CD14-positive monocyte (primary cell): Measurements from ENCODE around the gene SORD. TPM values are rescaled to one million over a fixed set of nuclear protein-coding genes. Genes with fewer than 3 reads are reported as not detected.
A peak's percentile ranks its signal among the peaks of the same experiment; 100 is the strongest.

Source experiments
- DNase-seq, 3 donors: peaks; one replicate each; pipeline ENCODE4 v3.0.0-alpha.2; 2011 to 2022
- H2AFZ ChIP-seq: 2 replicates; pipeline ENCODE4 v1.6.0; 2012; ENCODE audit warnings: mild to moderate bottlenecking, low read depth, low read length, inconsistent platforms; ENCODE audit not compliant: insufficient read depth, poor library complexity, severe bottlenecking
- H3K27ac ChIP-seq, 2 donors: 1 replicate in 1 of 2; 2 replicates in 1 of 2; pipeline ENCODE4 v1.5.1; 2012 to 2013; ENCODE audit warnings: low read length in 2 of 2, control low read depth in 1 of 2, inconsistent platforms in 1 of 2, low read depth in 1 of 2, mild to moderate bottlenecking in 1 of 2
- H3K27me3 ChIP-seq, 2 donors: one replicate each; pipeline versions ENCODE4 v1.6.0 to v1.6.1; 2011 to 2013; ENCODE audit warnings: low read length in 2 of 2; ENCODE audit not compliant: control insufficient read depth in 2 of 2, insufficient read depth in 2 of 2
- H3K36me3 ChIP-seq, 2 donors: replicated peaks in 1 of 2; 1 replicate in 1 of 2; 2 replicates in 1 of 2; pipeline versions ENCODE4 v1.5.1 to v1.6.1; 2012 to 2013; ENCODE audit warnings: low read length in 2 of 2, control low read depth in 1 of 2, inconsistent platforms in 1 of 2, mild to moderate bottlenecking in 1 of 2; ENCODE audit not compliant: insufficient read depth in 2 of 2, control insufficient read depth in 1 of 2
- H3K4me1 ChIP-seq, 2 donors: 1 replicate in 1 of 2; 2 replicates in 1 of 2; pipeline versions ENCODE4 v1.5.1 to v1.6.1; 2012 to 2013; ENCODE audit warnings: low read length in 2 of 2, control low read depth in 1 of 2, inconsistent platforms in 1 of 2, mild to moderate bottlenecking in 1 of 2, moderate library complexity in 1 of 2; ENCODE audit not compliant: insufficient read depth in 2 of 2, control insufficient read depth in 1 of 2
- H3K4me2 ChIP-seq: replicated peaks from 2 replicates; pipeline ENCODE3; 2012; ENCODE audit warnings: low read length, moderate library complexity, mild to moderate bottlenecking; ENCODE audit not compliant: poor library complexity, severe bottlenecking; ENCODE audit errors: extremely low read depth
- H3K4me3 ChIP-seq, 3 experiments: fragments of 200-600 bp in 1 of 3; sonication (generic) in 1 of 3; replicated peaks in 1 of 3; 1 replicate in 2 of 3; 2 replicates in 1 of 3; pipeline ENCODE4 v1.5.1; 2011 to 2013; ENCODE audit warnings: low read length in 3 of 3, mild to moderate bottlenecking in 3 of 3, control low read depth in 2 of 3, low read depth in 2 of 3, inconsistent platforms in 1 of 3, moderate library complexity in 1 of 3
- H3K79me2 ChIP-seq: 2 replicates; pipeline ENCODE4 v1.6.0; 2012; ENCODE audit warnings: mild to moderate bottlenecking, control low read depth, inconsistent platforms, low read length, moderate library complexity; ENCODE audit not compliant: insufficient read depth
- H3K9ac ChIP-seq: 2 replicates; pipeline ENCODE4 v1.6.0; 2017; ENCODE audit warnings: low read length, mild to moderate bottlenecking; ENCODE audit not compliant: insufficient read depth, poor library complexity, severe bottlenecking
- H3K9me3 ChIP-seq, 2 donors: replicated peaks in 1 of 2; 1 replicate in 1 of 2; 2 replicates in 1 of 2; pipeline versions ENCODE4 v1.5.1 to v1.6.1; 2012 to 2013; ENCODE audit warnings: low read length in 2 of 2, control low read depth in 1 of 2; ENCODE audit not compliant: control insufficient read depth in 1 of 2, insufficient read depth in 1 of 2
- H4K20me1 ChIP-seq: 2 replicates; pipeline ENCODE4 v1.6.0; 2012; ENCODE audit warnings: mild to moderate bottlenecking, low read length, control low read depth, moderate library complexity; ENCODE audit not compliant: insufficient read depth
- H3K27ac Mint-ChIP-seq, 7 donors: one replicate each; pipeline ENCODE4 v1.8.0; 2020; ENCODE audit warnings: mild to moderate bottlenecking in 7 of 7, mixed read lengths in 7 of 7, moderate library complexity in 6 of 7, inconsistent platforms in 2 of 7
- H3K27me3 Mint-ChIP-seq, 3 donors: one replicate each; pipeline ENCODE4 v1.8.0; 2021 to 2022; ENCODE audit warnings: low read depth in 3 of 3, mild to moderate bottlenecking in 3 of 3, mixed read lengths in 3 of 3, moderate library complexity in 3 of 3, inconsistent platforms in 1 of 3
- H3K36me3 Mint-ChIP-seq, 2 donors: one replicate each; pipeline ENCODE4 v1.8.0; 2020; ENCODE audit warnings: mixed read lengths in 2 of 2, inconsistent platforms in 1 of 2, mild to moderate bottlenecking in 1 of 2
- H3K4me1 Mint-ChIP-seq: one replicate; pipeline ENCODE4 v1.8.0; 2020; ENCODE audit warnings: mild to moderate bottlenecking, mixed read lengths
- H3K4me3 Mint-ChIP-seq, 2 donors: one replicate each; pipeline ENCODE4 v1.8.0; 2020; ENCODE audit warnings: mild to moderate bottlenecking in 2 of 2, mixed read lengths in 2 of 2, moderate library complexity in 1 of 2
- H3K9me3 Mint-ChIP-seq, 7 donors: one replicate each; pipeline ENCODE4 v1.8.0; 2020 to 2022; ENCODE audit warnings: mixed read lengths in 7 of 7, mild to moderate bottlenecking in 6 of 7, moderate library complexity in 6 of 7, inconsistent platforms in 2 of 7
- WGBS: methylation state at CpG from one replicate; pipeline ENCODE4 v1.1.5; 2013; ENCODE audit warnings: missing lambda C conversion rate; ENCODE audit not compliant: insufficient coverage; 5-methylcytosine and 5-hydroxymethylcytosine counted together
- intact Hi-C, 2 donors: fragments of 100-400 bp; cut with micrococcal nuclease; formaldehyde crosslinking; loops; one replicate each; pipeline versions ENCODE4 v1.15.0 to v1.15.1; 2023
- polyA plus RNA-seq, 3 donors: library from polyadenylated mRNA; depleted of rRNA in 1 of 3; unstranded in 2 of 3; stranded (reverse) in 1 of 3; fragments of 300-500 nt in 2 of 3; fragments of >200 nt in 1 of 3; fragmentation: Illumina TruSeq in 2 of 3; gene quantifications; 1 replicate in 2 of 3; 2 replicates in 1 of 3; pipeline ENCODE4 v1.2.3, GENCODE V29; 2012 to 2021
- TF ChIP-seq, protein P1 (sequence below): fragments of 200-600 bp; IDR thresholded peaks from one replicate; pipeline ENCODE4 v1.8.0; 2022; ENCODE audit warnings: antibody characterized with exemption, mild to moderate bottlenecking

Gene SORD
- polyA plus RNA-seq, 3 donors: 17.9 to 22.6 (median 21.7) TPM

DNA sequence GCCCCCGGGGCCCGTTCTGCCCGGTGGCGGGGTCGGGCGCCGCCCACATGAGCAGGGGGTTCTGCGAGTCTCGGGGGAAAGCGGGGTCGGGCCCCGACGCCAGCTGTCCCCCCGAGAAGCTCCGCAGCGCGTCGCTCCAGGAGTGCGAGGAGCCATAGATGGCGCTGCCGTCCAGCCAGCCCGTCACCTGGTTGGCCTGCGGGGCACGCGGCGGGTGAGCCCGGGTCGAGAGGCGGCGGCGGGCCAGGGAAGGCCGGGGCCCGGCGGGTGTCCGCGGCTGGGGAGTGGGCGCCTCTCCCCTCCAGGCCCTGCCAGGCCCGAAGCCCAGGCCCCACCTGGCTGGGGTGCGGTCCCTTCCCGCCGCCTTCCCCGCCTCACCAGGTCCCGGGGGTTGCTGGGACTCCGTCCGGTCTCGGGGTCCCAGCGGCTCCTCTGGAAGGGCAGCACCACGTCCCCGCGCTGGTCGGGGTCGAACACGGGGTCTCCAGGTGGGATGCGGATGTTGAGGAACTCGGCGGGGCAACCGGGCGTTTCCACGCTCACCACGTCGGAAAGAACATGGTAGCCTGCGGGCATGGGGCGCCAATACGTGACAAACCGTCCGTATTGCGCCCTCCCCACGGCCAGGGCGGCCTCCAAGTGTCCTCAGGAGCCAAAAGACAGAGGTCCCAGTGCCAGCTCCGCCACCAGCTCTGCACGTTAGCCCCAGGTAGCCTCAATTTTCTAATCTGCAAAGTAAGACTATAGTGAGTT lies 88.6 kb downstream of the SORD start:
- H3K27ac Mint-ChIP-seq: no peak overlapping the region

DNA sequence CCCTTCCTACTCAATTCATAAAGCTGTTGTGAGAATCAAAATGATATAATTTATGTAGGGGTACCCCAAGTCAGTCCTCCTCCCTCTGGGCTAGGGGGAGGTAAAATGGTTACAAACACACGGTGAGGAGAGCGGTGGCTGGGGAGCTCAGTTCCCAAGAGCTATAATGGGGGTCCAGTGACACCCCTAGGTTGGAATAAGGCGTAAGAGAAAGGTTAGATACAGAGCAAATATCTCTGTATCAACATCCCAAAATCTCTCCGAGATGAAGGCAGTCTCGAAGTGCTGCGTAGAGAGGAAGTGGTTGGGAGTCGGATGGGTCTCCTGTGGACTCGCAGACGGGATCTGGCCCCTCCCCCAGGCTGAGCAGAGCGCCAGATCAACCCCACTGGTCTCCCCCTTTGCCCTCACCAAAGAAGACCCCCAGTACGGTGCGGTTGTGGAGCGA lies 89.2 kb downstream of the SORD start:
- Histone ChIP-seq H3K4me3 (peak overlapping the region in 1 of 3 experiments; percentile 40), H3K4me2 (peak overlapping the region; percentile 53), H3K4me1 (peaks cover 23 to 31% of the 10 kb centered on the region in 2 donors), H3K27ac (no peak overlapping the region), H3K36me3 (no peaks in the 10 kb centered on the region), H3K9me3 (peaks cover 5 to 54% of the 10 kb centered on the region in 2 donors), H4K20me1 (no peaks in the 10 kb centered on the region), H3K27me3 (peaks cover 64 to 75% of the 10 kb centered on the region in 2 donors), H3K79me2 (no peaks in the 10 kb centered on the region), H2AFZ (peak overlapping the region; percentile 46), H3K9ac (no peak overlapping the region)
- DNase-seq: no peak
- Mint-ChIP-seq H3K36me3 (peaks cover 0 to 6% of the 10 kb centered on the region in 2 donors), H3K4me3 (peak overlapping the region; percentile 52 to 86), H3K9me3 (peaks cover 0 to 21% (median 11%) of the 10 kb centered on the region in 7 donors), H3K27ac (no peak overlapping the region), H3K4me1 (peaks cover 36% of the 10 kb centered on the region), H3K27me3 (peaks cover 79 to 82% (median 80%) of the 10 kb centered on the region in 3 donors)
- TF ChIP-seq, protein P1, sequence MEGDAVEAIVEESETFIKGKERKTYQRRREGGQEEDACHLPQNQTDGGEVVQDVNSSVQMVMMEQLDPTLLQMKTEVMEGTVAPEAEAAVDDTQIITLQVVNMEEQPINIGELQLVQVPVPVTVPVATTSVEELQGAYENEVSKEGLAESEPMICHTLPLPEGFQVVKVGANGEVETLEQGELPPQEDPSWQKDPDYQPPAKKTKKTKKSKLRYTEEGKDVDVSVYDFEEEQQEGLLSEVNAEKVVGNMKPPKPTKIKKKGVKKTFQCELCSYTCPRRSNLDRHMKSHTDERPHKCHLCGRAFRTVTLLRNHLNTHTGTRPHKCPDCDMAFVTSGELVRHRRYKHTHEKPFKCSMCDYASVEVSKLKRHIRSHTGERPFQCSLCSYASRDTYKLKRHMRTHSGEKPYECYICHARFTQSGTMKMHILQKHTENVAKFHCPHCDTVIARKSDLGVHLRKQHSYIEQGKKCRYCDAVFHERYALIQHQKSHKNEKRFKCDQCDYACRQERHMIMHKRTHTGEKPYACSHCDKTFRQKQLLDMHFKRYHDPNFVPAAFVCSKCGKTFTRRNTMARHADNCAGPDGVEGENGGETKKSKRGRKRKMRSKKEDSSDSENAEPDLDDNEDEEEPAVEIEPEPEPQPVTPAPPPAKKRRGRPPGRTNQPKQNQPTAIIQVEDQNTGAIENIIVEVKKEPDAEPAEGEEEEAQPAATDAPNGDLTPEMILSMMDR: no peak
- 0% methylated on average over 4 of the region's 13 CpGs for WGBS
- intact Hi-C loops: no loop called here

More for the DNA sequence above, 88.6 kb downstream of the SORD start:
- peaks cover 5 to 50% of the 10 kb centered on the region in 2 donors for H3K9me3 ChIP-seq
- peaks cover 0 to 5% of the 10 kb centered on the region in 2 donors for H3K36me3 Mint-ChIP-seq
- no peak overlapping the region for H3K9ac ChIP-seq
- no peak overlapping the region for H2AFZ ChIP-seq
- peak overlapping the region; percentile 53 for H3K4me2 ChIP-seq
- peaks cover 60 to 69% of the 10 kb centered on the region in 2 donors for H3K27me3 ChIP-seq
- no peaks in the 10 kb centered on the region for H4K20me1 ChIP-seq
- no peak for DNase-seq
- peaks cover 74 to 78% (median 75%) of the 10 kb centered on the region in 3 donors for H3K27me3 Mint-ChIP-seq
- no peaks in the 10 kb centered on the region for H3K79me2 ChIP-seq
- H3K4me1 ChIP-seq: peaks cover 17 to 25% of the 10 kb centered on the region in 2 donors
- WGBS: 9% methylated on average over 65 of the region's 71 CpGs
- peak overlapping the region in 1 of 3 experiments; percentile 40 for H3K4me3 ChIP-seq
- no peak overlapping the region for H3K27ac ChIP-seq
- intact Hi-C loops: no loop called here
- TF ChIP-seq, protein P1: no peak
- peaks cover 0 to 19% (median 11%) of the 10 kb centered on the region in 7 donors for H3K9me3 Mint-ChIP-seq
- peak overlapping the region in 1 of 2 donors; percentile 86 for H3K4me3 Mint-ChIP-seq
- no peaks in the 10 kb centered on the region for H3K36me3 ChIP-seq
- peaks cover 31% of the 10 kb centered on the region for H3K4me1 Mint-ChIP-seq
